Ovary (tissue), 9 donors: ENCODE results near the gene CSNK1A1. TPM values are rescaled to one million over a fixed set of nuclear protein-coding genes. Genes with fewer than 3 reads are reported as not detected.
A peak's percentile ranks its signal among the peaks of the same experiment; 100 is the strongest.
"Not testable (repeated sequence)": the region's sequence is repeated elsewhere in the genome, so short reads cannot be mapped to it uniquely, and the experiment has no call there.

Experiments
- DNase-seq, 5 donors: peaks; one replicate each; pipeline ENCODE4 v3.0.0-alpha.2; 2019 to 2020
- H3K27ac ChIP-seq, 2 donors: fragments of 200-600 bp; one replicate each; pipeline versions ENCODE4 v1.5.1 to v1.8.0; 2019 to 2022
- H3K27me3 ChIP-seq: fragments of 200-600 bp; one replicate; pipeline ENCODE4 v1.8.0; 2022
- H3K36me3 ChIP-seq: fragments of 200-600 bp; sonication (generic); one replicate; pipeline ENCODE4 v1.5.1; 2019
- H3K4me1 ChIP-seq: one replicate; pipeline ENCODE4 v1.8.1; 2013; ENCODE audit warnings: mild to moderate bottlenecking, moderate library complexity; ENCODE audit not compliant: insufficient read depth
- H3K4me3 ChIP-seq: fragments of 200-600 bp; sonication (generic); one replicate; pipeline ENCODE4 v1.5.1; 2017
- H3K9me3 ChIP-seq, 2 donors: fragments of 200-600 bp in 1 of 2; sonication (generic) in 1 of 2; one replicate each; pipeline versions ENCODE4 v1.5.1 to v1.8.1; 2013 to 2019; ENCODE audit warnings: mild to moderate bottlenecking in 1 of 2, moderate library complexity in 1 of 2
- CTCF ChIP-seq, 3 donors: fragments of 450-650 bp in 2 of 3; fragments of 200-600 bp in 1 of 3; IDR thresholded peaks; one replicate each; pipeline versions ENCODE4 v1.5.1 to v1.8.0; 2016 to 2022; ENCODE audit warnings: antibody characterized with exemption in 3 of 3, mild to moderate bottlenecking in 1 of 3
- EP300 ChIP-seq: sonication (generic); formaldehyde crosslinking; IDR thresholded peaks from one replicate; pipeline ENCODE4 v1.6.1; 2017; ENCODE audit warnings: antibody characterized with exemption
- POLR2A ChIP-seq: fragments of 450-650 bp; IDR thresholded peaks from one replicate; pipeline ENCODE4 v1.6.1; 2017; ENCODE audit warnings: antibody characterized with exemption, mild to moderate bottlenecking, moderate library complexity
- WGBS, 3 donors: extraction: QIAGEN DNeasy Blood & Tissue Kit in 1 of 3; methylation state at CpG; one replicate each; pipeline versions ENCODE4 v1.1.5 to v1.1.7; 2013 to 2017; 5-methylcytosine and 5-hydroxymethylcytosine counted together
- intact Hi-C, 4 donors: fragments of 100-400 bp; cut with DNase I; formaldehyde crosslinking; loops; one replicate each; pipeline versions ENCODE4 v1.11.0 to v1.15.1; 2022 to 2023
- polyA plus RNA-seq, 2 donors: library from polyadenylated mRNA; stranded (reverse); fragments of 200-250 nt in 1 of 2; fragments of 350-450 nt in 1 of 2; fragmentation: Illumina TruSeq in 1 of 2; extraction: RNeasy Lipid Tissue Mini Kit (QIAGEN cat#74804) in 1 of 2; gene quantifications; one replicate each; pipeline ENCODE4 v1.2.3, GENCODE V29; 2013 to 2014
- total RNA-seq, 7 donors: library from RNA; depleted of rRNA in 2 of 7; stranded (reverse); fragments of >200 nt in 2 of 7; fragmentation: NEBNext Ultra II Directional in 3 of 7; extraction: Animal tissue kit (Norgen Biotek cat#: 25700) in 3 of 7; gene quantifications; one replicate each; pipeline versions ENCODE4 v1.1.0 to v1.2.4, GENCODE V29; 2016 to 2023
- donor health status: DM: no; HTN: no; CAD: no; lungs with moderate emphysema.
- donor health status: DM: no; HTN: no; CAD: no.
- donor health status: Bipolar disorder and iron deficiency.
- donor health status: DM: yes; HTN: yes; CAD: no.
- donor health status: DM: no; HTN: no; CAD: no.
- donor health status: DM: yes; HTN: yes; CAD: no.

CSNK1A1 gene
- total and polyA plus RNA-seq, 9 donors = 64.1 to 233 (median 158) TPM

GRCh38 chr5:149537374-149537975 lies 13.8 kb downstream of the CSNK1A1 start:
- intact Hi-C loops = no loop called here
- Histone ChIP-seq H3K36me3 (no peaks in the 10 kb centered on the region), H3K4me3 (no peak overlapping the region), H3K27ac (no peak overlapping the region), H3K9me3 (no peaks in the 10 kb centered on the region), H3K27me3 (no peaks in the 10 kb centered on the region), H3K4me1 (peaks cover 8% of the 10 kb centered on the region)
- no peak for DNase-seq
- WGBS, 3 donors = 39 to 63% (median 58%) methylated on average over 1 of the region's 1 CpG
- no peak for TF ChIP-seq POLR2A
- TF ChIP-seq CTCF (IDR thresholded peaks at IDR 0.05) = no peak
- TF ChIP-seq EP300 = no peak

- intact Hi-C loops, H3K4me3 ChIP-seq, H3K27ac ChIP-seq, H3K27me3 ChIP-seq, H3K9me3 ChIP-seq, H3K4me1 ChIP-seq, H3K36me3 ChIP-seq: not testable (repeated sequence)
- DNase-seq = peak in 1 of 5 donors; percentile 9
- 86 to 89% (median 87%) methylated on average over 6 of the region's 6 CpGs for WGBS, 3 donors
Measured at GRCh38 chr5:149535787-149536186, 15.5 kb downstream of the CSNK1A1 start.

GRCh38 chr5:149532413-149532812 lies 18.8 kb downstream of the CSNK1A1 start:
- Histone ChIP-seq H3K9me3 (no peaks in the 10 kb centered on the region), H3K4me3 (no peak overlapping the region), H3K4me1 (peaks cover 10% of the 10 kb centered on the region), H3K27me3 (no peaks in the 10 kb centered on the region), H3K36me3 (no peaks in the 10 kb centered on the region), H3K27ac (no peak overlapping the region)
- TF ChIP-seq EP300 (no peak), CTCF (IDR thresholded peaks at IDR 0.05) (no peak), POLR2A (no peak)
- 85 to 94% (median 93%) methylated on average over 7 of the region's 7 CpGs for WGBS, 3 donors
- DNase-seq = no peak
- intact Hi-C loops = no loop called here

- Histone ChIP-seq H3K36me3 (no peaks in the 10 kb centered on the region), H3K4me1 (peaks cover 13% of the 10 kb centered on the region), H3K4me3 (no peak overlapping the region), H3K27ac (no peak overlapping the region), H3K27me3 (no peaks in the 10 kb centered on the region), H3K9me3 (no peaks in the 10 kb centered on the region)
- TF ChIP-seq CTCF (IDR thresholded peaks at IDR 0.05) (no peak), POLR2A (no peak), EP300 (no peak)
- intact Hi-C loops = no loop called here
- no peak for DNase-seq
Measured at GRCh38 chr5:149529463-149529862, 21.8 kb downstream of the CSNK1A1 start.

GRCh38 chr5:149528281-149529060 lies 22.8 kb downstream of the CSNK1A1 start:
- Histone ChIP-seq H3K4me1 (peaks cover 13% of the 10 kb centered on the region), H3K27me3 (no peaks in the 10 kb centered on the region), H3K36me3 (no peaks in the 10 kb centered on the region), H3K4me3 (no peak overlapping the region), H3K9me3 (no peaks in the 10 kb centered on the region), H3K27ac (no peak overlapping the region)
- 66 to 72% (median 71%) methylated on average over 4 of the region's 4 CpGs for WGBS, 3 donors
- TF ChIP-seq EP300 (no peak), CTCF (IDR thresholded peaks at IDR 0.05) (no peak), POLR2A (no peak)
- intact Hi-C loops = no loop called here
- no peak for DNase-seq
